Heart right ventricle (tissue), 16 donors: ENCODE measurements around the gene RND2. TPM values are rescaled to one million over a fixed set of nuclear protein-coding genes. Genes with fewer than 3 reads are reported as not detected.

Experiments used
- ATAC-seq, 8 donors: fragments of 200-7000 bp; cut with Tn5 transposase; one replicate each; pipeline ENCODE4 v1.9.1; 2020; ENCODE audit warnings: mild to moderate bottlenecking in 8 of 8, moderate library complexity in 8 of 8, moderate number of reproducible peaks in 1 of 8
- DNase-seq, 2 donors: peaks; one replicate each; pipeline ENCODE4 v3.0.0-alpha.2; 2020
- H3K27ac ChIP-seq, 10 donors: fragments of 200-600 bp; sonication (generic) in 2 of 10; one replicate each; pipeline versions ENCODE4 v1.5.0 to v1.8.0; 2020 to 2022; ENCODE audit warnings: mild to moderate bottlenecking in 3 of 10
- H3K27me3 ChIP-seq, 7 donors: fragments of 200-600 bp; one replicate each; pipeline ENCODE4 v1.8.0; 2021 to 2022; ENCODE audit warnings: mild to moderate bottlenecking in 2 of 7
- H3K36me3 ChIP-seq, 9 donors: fragments of 200-600 bp; sonication (generic) in 1 of 9; one replicate each; pipeline versions ENCODE4 v1.5.0 to v1.8.0; 2020 to 2022; ENCODE audit warnings: mild to moderate bottlenecking in 2 of 9
- H3K4me1 ChIP-seq, 9 donors: fragments of 200-600 bp; sonication (generic) in 1 of 9; one replicate each; pipeline versions ENCODE4 v1.5.0 to v1.8.0; 2020 to 2022; ENCODE audit warnings: mild to moderate bottlenecking in 4 of 9
- H3K4me3 ChIP-seq, 10 donors: fragments of 200-600 bp; sonication (generic) in 2 of 10; one replicate each; pipeline versions ENCODE4 v1.5.0 to v1.8.0; 2020 to 2022; ENCODE audit warnings: mild to moderate bottlenecking in 7 of 10, moderate library complexity in 2 of 10
- H3K9me3 ChIP-seq, 11 donors: fragments of 200-600 bp in 10 of 11; sonication (generic) in 2 of 11; one replicate each; pipeline versions ENCODE4 v1.5.0 to v1.8.0; 2013 to 2022; ENCODE audit warnings: mild to moderate bottlenecking in 2 of 11, control low read depth in 1 of 11, moderate library complexity in 1 of 11
- CTCF ChIP-seq, 9 donors: fragments of 200-600 bp; sonication (generic) in 2 of 9; IDR thresholded peaks; one replicate each; pipeline versions ENCODE4 v1.5.0 to v1.8.0; 2021 to 2022; ENCODE audit warnings: antibody characterized with exemption in 9 of 9, mild to moderate bottlenecking in 5 of 9, moderate library complexity in 1 of 9
- WGBS, 2 donors: extraction: QIAGEN DNeasy Blood & Tissue Kit; methylation state at CpG; one replicate each; pipeline ENCODE4 v1.1.7; 2013; ENCODE audit warnings: inconsistent platforms in 1 of 2; 5-methylcytosine and 5-hydroxymethylcytosine counted together
- intact Hi-C, 10 donors: fragments of 100-400 bp; cut with DNase I; formaldehyde crosslinking; loops; one replicate each; pipeline versions ENCODE4 v1.11.1 to v1.14.2; 2022
- polyA plus RNA-seq, 2 donors: library from polyadenylated mRNA; stranded (reverse); fragments of 200-250 nt; gene quantifications; one replicate each; pipeline ENCODE4 v1.2.3, GENCODE V29; 2013
- total RNA-seq, 10 donors: library from RNA; stranded (reverse); fragmentation: NEBNext Ultra II Directional in 3 of 10; extraction: Animal tissue kit (Norgen Biotek cat#: 25700) in 3 of 10; gene quantifications; one replicate each; pipeline versions ENCODE4 v1.2.1 to v1.2.4, GENCODE V29; 2021 to 2023
- donor health status: Arrhythmogenic right ventricular cardiomyopathy.
- donor health status: ischemic (EF 13 %, LVEDD 7.1; RV severe dilation, severe dysfunction).
- donor health status: healthy with polysubstance abuse.
- donor health status: DM: no; HTN: yes; CAD: no.
- donor health status: DM: no; HTN: no; CAD: no.
- donor health status: ischemic (EF 25% LVEDD 6.9; RV normal size, moderate dysfunction).
- donor health status: ischemic (EF 25% LVEDD 5.7; RV mildly dilated, moderate dysfunction).
- donor health status: healthy.
- donor health status: DM: yes; HTN: yes; CAD: no.
- donor health status: Ischemic cardiomyopathy.
- donor health status: ischemic (EF 35%, LVEDD 5.7; RV mildly dilated, moderate dysfunction).
- donor health status: nonischemic (EF 11% LVEDD 7.7; RV severe dilation, severe dysfunction).
- donor health status: DM: yes; HTN: yes; CAD: no.
- donor health status: PGD.
- donor health status: ischemic (EF 29% LVEDD 5.4; RV normal size, mild dysfunction).
- donor health status: nonischemic (EF 23%, LVEDD 6.1; RV moderate dilation, normal function).

Gene RND2
- total and polyA plus RNA-seq, 12 donors, result 0.14 to 2.3 (median 0.51) TPM

- Histone ChIP-seq H3K4me3 (no peak overlapping the region), H3K4me1 (no peaks in the 10 kb centered on the region), H3K36me3 (no peaks in the 10 kb centered on the region), H3K9me3 (no peaks in the 10 kb centered on the region), H3K27ac (no peak overlapping the region), H3K27me3 (no peaks in the 10 kb centered on the region)
- TF ChIP-seq CTCF (IDR thresholded peaks at IDR 0.05), result no peak
- ATAC-seq (no peak), DNase-seq (no peak)
- WGBS, 2 donors, result 52 to 55% methylated on average over 12 of the region's 12 CpGs
- intact Hi-C loops, result loop anchor here in 2 of 10 donors (10.0 kb wide), 2 partner anchors 81 to 311 kb away; no protein-coding TSS in a partner anchor
Observed at GRCh38 chr17:43033948-43034881, 9.2 kb downstream of the RND2 start.

- Histone ChIP-seq H3K36me3 (no peaks in the 10 kb centered on the region), H3K27ac (no peak overlapping the region), H3K4me1 (no peaks in the 10 kb centered on the region), H3K9me3 (no peaks in the 10 kb centered on the region), H3K4me3 (no peak overlapping the region), H3K27me3 (no peaks in the 10 kb centered on the region)
- TF ChIP-seq CTCF (IDR thresholded peaks at IDR 0.05), result no peak
- intact Hi-C loops, result loop anchor here in 2 of 10 donors (10.0 kb wide), 2 partner anchors 80 to 310 kb away; no protein-coding TSS in a partner anchor
- ATAC-seq, result no peak
- no peak for DNase-seq
- 85 to 95% methylated on average over 3 of the region's 3 CpGs for WGBS, 2 donors
Observed at GRCh38 chr17:43034894-43035293, 9.9 kb downstream of the RND2 start.

- Histone ChIP-seq H3K36me3 (peaks cover 0 to 4% (median 0%) of the 10 kb centered on the region in 9 donors), H3K27me3 (no peaks in the 10 kb centered on the region), H3K4me1 (no peaks in the 10 kb centered on the region), H3K9me3 (no peaks in the 10 kb centered on the region), H3K4me3 (no peak overlapping the region), H3K27ac (no peak overlapping the region)
- 92 to 93% methylated on average over 2 of the region's 2 CpGs for WGBS, 2 donors
- ATAC-seq (no peak), DNase-seq (no peak)
- intact Hi-C loops, result loop anchor here in 2 of 10 donors (10.0 kb wide), 2 partner anchors 75 to 305 kb away; no protein-coding TSS in a partner anchor
- no peak for TF ChIP-seq CTCF (IDR thresholded peaks at IDR 0.05)
Observed at GRCh38 chr17:43039646-43040045, 14.6 kb downstream of the RND2 start.

- TF ChIP-seq CTCF (IDR thresholded peaks at IDR 0.05), result no peak
- no peak overlapping the region for H3K4me3 ChIP-seq
- ATAC-seq, result no peak
- no peaks in the 10 kb centered on the region for H3K4me1 ChIP-seq
- H3K27me3 ChIP-seq, result no peaks in the 10 kb centered on the region
- no peak for DNase-seq
- H3K9me3 ChIP-seq, result no peaks in the 10 kb centered on the region
- H3K36me3 ChIP-seq, result peaks cover 0 to 12% (median 0%) of the 10 kb centered on the region in 9 donors
- intact Hi-C loops, result no loop called here
- no peak overlapping the region for H3K27ac ChIP-seq
- 84 to 100% methylated on average over 2 of the region's 2 CpGs for WGBS, 2 donors
Observed at GRCh38 chr17:43040655-43041054, 15.6 kb downstream of the RND2 start.
